IPS-NIHi11 (cell line): ENCODE results near the gene GNAZ.

Source experiments
- DNase-seq: peaks from one replicate; pipeline ENCODE4 v3.0.0; 2012; ENCODE audit warnings: mixed read lengths, low spot score

The GNAZ gene

GRCh38 chr22:23093051-23093788 lies 22.9 kb downstream of the GNAZ start:
- no peak for DNase-seq

- no peak for DNase-seq
Observed at GRCh38 chr22:23094260-23094659, 23.9 kb downstream of the GNAZ start.

GRCh38 chr22:23094695-23095681 lies 24.7 kb downstream of the GNAZ start:
- DNase-seq: no peak

- DNase-seq: no peak
Observed at GRCh38 chr22:23095733-23096342, 25.5 kb downstream of the GNAZ start.

- DNase-seq: no peak
Observed at GRCh38 chr22:23097412-23098229, 27.3 kb downstream of the GNAZ start.

- no peak for DNase-seq
Observed at GRCh38 chr22:23098230-23098705, 27.9 kb downstream of the GNAZ start.

- no peak for DNase-seq
Observed at GRCh38 chr22:23098718-23099530, 28.6 kb downstream of the GNAZ start.

GRCh38 chr22:23099531-23099804 lies 29.1 kb downstream of the GNAZ start:
- no peak for DNase-seq

GRCh38 chr22:23100124-23100801 lies 29.9 kb downstream of the GNAZ start:
- DNase-seq: no peak

GRCh38 chr22:23101524-23101923 lies 31.2 kb downstream of the GNAZ start:
- no peak for DNase-seq

GRCh38 chr22:23102002-23102655 lies 31.8 kb downstream of the GNAZ start:
- no peak for DNase-seq

- DNase-seq: no peak
Observed at GRCh38 chr22:23102776-23103175, 32.5 kb downstream of the GNAZ start.

GRCh38 chr22:23103199-23103954 lies 33.1 kb downstream of the GNAZ start:
- DNase-seq: no peak

GRCh38 chr22:23104187-23104971 lies 34.1 kb downstream of the GNAZ start:
- DNase-seq: no peak

GRCh38 chr22:23105304-23105703 lies 35.0 kb downstream of the GNAZ start:
- DNase-seq: no peak

GRCh38 chr22:23105919-23106318 lies 35.6 kb downstream of the GNAZ start:
- no peak for DNase-seq

- no peak for DNase-seq
Observed at GRCh38 chr22:23106344-23106743, 36.0 kb downstream of the GNAZ start.

GRCh38 chr22:23106906-23107367 lies 36.6 kb downstream of the GNAZ start:
- no peak for DNase-seq
